ENCODE measurements around the gene SMPDL3A. TPM values are rescaled to one million over a fixed set of nuclear protein-coding genes. Genes with fewer than 3 reads are reported as not detected.

The SMPDL3A gene
- total RNA-seq, 4 donors from 2014 or later: 8.6 to 14.0 (median 10.5) TPM

DNA sequence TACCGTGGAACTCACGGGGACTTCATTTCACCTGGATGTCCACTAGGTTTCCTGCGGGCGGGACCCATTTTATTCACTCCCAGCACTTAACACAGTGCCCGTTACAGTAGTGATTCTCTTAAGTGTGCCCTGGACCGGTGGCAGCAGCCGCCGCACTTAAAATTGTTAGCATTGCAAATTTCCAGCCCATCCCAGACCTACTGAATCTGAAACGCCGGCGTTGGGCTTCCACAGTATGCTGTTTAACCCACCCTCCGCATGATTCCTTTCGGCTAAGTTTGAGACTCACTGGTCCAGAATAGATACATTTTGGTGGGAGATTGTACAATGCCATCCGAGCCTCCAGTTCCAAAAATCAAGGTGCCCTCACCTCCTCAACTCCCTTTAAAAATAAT is 967 bp downstream of the SMPDL3A start:
- 3 to 4% methylated on average over 14 of the region's 14 CpGs for WGBS, 2 donors
- DNase-seq (ENCODE audit: low spot score in 2 of 2): peak in 1 of 2 donors; percentile 25
- H3K4me3 ChIP-seq: peak overlapping the region; percentile 51 to 88 (median 64)
- peak overlapping the region; percentile 78 to 98 (median 90) for H3K27ac ChIP-seq
- H3K27me3 ChIP-seq: no peaks in the 10 kb centered on the region
- H3K36me3 ChIP-seq: no peaks in the 10 kb centered on the region
- no peaks in the 10 kb centered on the region for H3K9me3 ChIP-seq
- TF ChIP-seq, protein P1, sequence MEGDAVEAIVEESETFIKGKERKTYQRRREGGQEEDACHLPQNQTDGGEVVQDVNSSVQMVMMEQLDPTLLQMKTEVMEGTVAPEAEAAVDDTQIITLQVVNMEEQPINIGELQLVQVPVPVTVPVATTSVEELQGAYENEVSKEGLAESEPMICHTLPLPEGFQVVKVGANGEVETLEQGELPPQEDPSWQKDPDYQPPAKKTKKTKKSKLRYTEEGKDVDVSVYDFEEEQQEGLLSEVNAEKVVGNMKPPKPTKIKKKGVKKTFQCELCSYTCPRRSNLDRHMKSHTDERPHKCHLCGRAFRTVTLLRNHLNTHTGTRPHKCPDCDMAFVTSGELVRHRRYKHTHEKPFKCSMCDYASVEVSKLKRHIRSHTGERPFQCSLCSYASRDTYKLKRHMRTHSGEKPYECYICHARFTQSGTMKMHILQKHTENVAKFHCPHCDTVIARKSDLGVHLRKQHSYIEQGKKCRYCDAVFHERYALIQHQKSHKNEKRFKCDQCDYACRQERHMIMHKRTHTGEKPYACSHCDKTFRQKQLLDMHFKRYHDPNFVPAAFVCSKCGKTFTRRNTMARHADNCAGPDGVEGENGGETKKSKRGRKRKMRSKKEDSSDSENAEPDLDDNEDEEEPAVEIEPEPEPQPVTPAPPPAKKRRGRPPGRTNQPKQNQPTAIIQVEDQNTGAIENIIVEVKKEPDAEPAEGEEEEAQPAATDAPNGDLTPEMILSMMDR (IDR thresholded peaks at IDR 0.05): no peak
- TF ChIP-seq EP300 (IDR thresholded peaks at IDR 0.05) (no peak), POLR2A (IDR thresholded peaks at IDR 0.05) (no peak)
- peaks cover 0 to 19% (median 12%) of the 10 kb centered on the region in 4 donors for H3K4me1 ChIP-seq

DNA sequence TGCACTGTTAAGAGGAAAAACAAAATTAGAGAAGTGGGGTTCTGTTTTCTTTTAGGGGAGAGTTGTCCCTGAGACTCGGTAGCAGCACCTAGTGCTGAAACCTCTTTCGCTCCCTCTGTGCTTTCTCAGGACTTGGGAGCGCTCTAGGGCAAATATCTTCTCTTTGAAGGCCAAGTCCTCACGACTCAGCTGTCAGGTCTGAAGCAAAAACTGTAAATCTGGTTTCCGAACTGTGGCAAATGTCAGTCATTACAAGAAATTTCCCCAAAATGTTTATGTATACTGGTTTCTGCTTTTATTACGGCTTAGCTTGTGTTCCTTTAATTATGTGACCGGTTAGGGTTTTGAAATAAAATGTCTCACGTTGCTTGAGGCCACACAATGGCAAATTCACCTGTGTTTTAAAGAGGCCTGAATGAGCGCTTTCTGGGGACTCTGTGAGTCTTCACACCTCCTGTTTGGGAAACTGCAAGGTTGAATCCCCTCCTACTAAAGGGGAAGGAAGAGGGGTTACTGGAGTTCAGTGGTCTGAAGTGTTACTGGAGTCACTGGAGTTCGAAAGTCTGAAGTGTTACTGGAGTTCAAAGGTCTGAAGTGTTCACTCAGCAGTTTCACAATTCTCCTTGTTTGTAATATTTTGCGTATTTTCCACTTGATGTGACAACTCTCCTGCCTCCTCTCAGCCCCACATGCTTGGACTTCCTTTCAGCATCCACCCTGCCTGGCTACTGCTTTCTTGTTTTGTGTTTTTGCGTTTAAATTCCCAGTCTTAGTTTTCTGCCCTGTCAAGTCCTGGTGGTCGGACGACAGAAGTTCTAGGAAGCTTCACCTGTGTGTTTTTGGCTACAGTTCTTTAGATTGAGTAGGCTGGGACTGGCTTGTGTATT is 1.6 kb downstream of the SMPDL3A start:
- H3K27me3 ChIP-seq: no peaks in the 10 kb centered on the region
- H3K4me1 ChIP-seq: peaks cover 0 to 19% (median 12%) of the 10 kb centered on the region in 4 donors
- no peaks in the 10 kb centered on the region for H3K36me3 ChIP-seq
- peak in 1 of 2 donors; percentile 18 for DNase-seq (ENCODE audit: low spot score in 2 of 2)
- H3K27ac ChIP-seq: peak overlapping the region; percentile 78 to 98 (median 90)
- peak overlapping the region; percentile 51 to 88 (median 64) for H3K4me3 ChIP-seq
- TF ChIP-seq EP300 (IDR thresholded peaks at IDR 0.05) (peak; percentile 29 to 68), POLR2A (IDR thresholded peaks at IDR 0.05) (no peak)
- TF ChIP-seq, protein P1 (IDR thresholded peaks at IDR 0.05): no peak
- 46 to 57% methylated on average over 14 of the region's 14 CpGs for WGBS, 2 donors
- no peaks in the 10 kb centered on the region for H3K9me3 ChIP-seq

DNA sequence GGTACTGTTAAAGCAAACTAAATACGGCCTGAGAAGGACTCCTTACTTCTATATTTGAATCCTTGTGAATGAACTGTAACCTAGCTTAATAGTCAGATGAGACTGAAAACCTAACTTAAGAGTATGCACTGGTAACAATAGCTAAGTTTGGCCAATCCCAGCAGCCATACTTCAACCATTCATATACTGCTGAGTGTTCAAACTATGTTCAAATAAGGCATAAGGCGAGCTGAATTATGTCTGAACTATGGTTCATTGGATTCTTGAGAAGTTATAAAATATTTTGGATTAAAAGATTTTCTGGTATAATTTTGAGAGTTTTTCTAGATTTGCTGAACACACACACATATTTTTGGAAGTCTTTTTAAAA is 2.2 kb downstream of the SMPDL3A start:
- TF ChIP-seq, protein P1 (IDR thresholded peaks at IDR 0.05): no peak
- TF ChIP-seq POLR2A (IDR thresholded peaks at IDR 0.05) (no peak), EP300 (IDR thresholded peaks at IDR 0.05) (no peak)
- Histone ChIP-seq H3K27ac (peak overlapping the region in 3 of 4 donors; percentile 89 to 98 (median 90)), H3K4me1 (peaks cover 0 to 19% (median 12%) of the 10 kb centered on the region in 4 donors), H3K4me3 (no peak overlapping the region), H3K9me3 (no peaks in the 10 kb centered on the region), H3K27me3 (no peaks in the 10 kb centered on the region), H3K36me3 (no peaks in the 10 kb centered on the region)
- 95 to 96% methylated on average over 2 of the region's 2 CpGs for WGBS, 2 donors
- DNase-seq (ENCODE audit: low spot score in 2 of 2): no peak

DNA sequence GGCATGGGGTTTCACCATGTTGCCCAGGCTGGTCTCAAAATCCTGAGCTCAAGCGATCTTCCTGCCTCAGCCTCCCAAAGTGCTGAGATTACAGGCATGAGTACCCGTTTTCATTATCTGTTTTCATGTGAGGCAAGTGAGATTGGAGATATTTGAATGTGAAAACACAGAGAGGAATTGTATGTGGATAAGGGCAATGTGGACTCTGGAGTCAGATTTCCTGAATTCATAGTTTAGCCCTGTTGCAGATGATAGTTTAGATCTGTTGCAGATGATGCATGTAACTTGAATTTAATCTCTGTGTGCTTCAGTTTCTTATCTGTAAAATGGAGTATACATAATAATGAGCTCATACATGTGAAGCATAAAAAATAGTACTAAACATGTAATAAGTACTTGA is 3.7 kb downstream of the SMPDL3A start:
- WGBS, 2 donors: 83 to 94% methylated on average over 2 of the region's 2 CpGs
- no peak for TF ChIP-seq EP300 (IDR thresholded peaks at IDR 0.05)
- no peak for TF ChIP-seq POLR2A (IDR thresholded peaks at IDR 0.05)
- TF ChIP-seq, protein P1 (IDR thresholded peaks at IDR 0.05): no peak
- no peak for DNase-seq (ENCODE audit: low spot score in 2 of 2)
- Histone ChIP-seq H3K36me3 (peaks cover 0 to 6% (median 0%) of the 10 kb centered on the region in 3 donors), H3K4me1 (peaks cover 0 to 19% (median 12%) of the 10 kb centered on the region in 4 donors), H3K27me3 (no peaks in the 10 kb centered on the region), H3K27ac (no peak overlapping the region), H3K9me3 (no peaks in the 10 kb centered on the region), H3K4me3 (no peak overlapping the region)

DNA sequence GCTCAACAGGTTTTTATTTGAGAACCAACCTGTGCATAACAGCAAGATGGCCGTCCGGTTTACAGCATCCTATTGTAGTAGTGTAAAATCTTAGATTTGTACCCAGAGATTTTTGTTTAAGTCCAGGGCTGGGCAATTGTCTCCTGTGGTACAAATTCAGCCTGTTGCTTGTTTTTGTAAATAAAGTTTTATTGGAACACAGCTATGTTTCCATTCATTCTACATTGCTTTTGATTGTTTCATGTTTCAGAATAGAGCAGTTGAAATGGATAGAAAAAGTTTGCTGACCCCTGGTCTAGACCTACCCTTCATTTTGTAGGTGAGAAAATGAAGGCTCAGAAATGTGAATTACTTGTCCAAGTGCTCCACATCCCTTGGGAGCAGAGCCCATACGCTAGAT is 8.5 kb downstream of the SMPDL3A start:
- TF ChIP-seq POLR2A (IDR thresholded peaks at IDR 0.05): no peak
- TF ChIP-seq, protein P1 (IDR thresholded peaks at IDR 0.05): no peak
- no peak for TF ChIP-seq EP300 (IDR thresholded peaks at IDR 0.05)
- H3K4me1 ChIP-seq: no peaks in the 10 kb centered on the region
- no peak overlapping the region for H3K4me3 ChIP-seq
- H3K36me3 ChIP-seq: peaks cover 0 to 18% (median 0%) of the 10 kb centered on the region in 3 donors
- H3K9me3 ChIP-seq: no peaks in the 10 kb centered on the region
- no peak for DNase-seq (ENCODE audit: low spot score in 2 of 2)
- WGBS, 2 donors: 89 to 94% methylated on average over 3 of the region's 3 CpGs
- H3K27ac ChIP-seq: no peak overlapping the region
- H3K27me3 ChIP-seq: no peaks in the 10 kb centered on the region
